Rectal smooth muscle tissue (tissue), 1 donor: Measurements from ENCODE around the gene TNNC1.

Experiments used
- H3K27ac ChIP-seq: one replicate; pipeline ENCODE4 v1.7.0; 2013; ENCODE audit warnings: low read depth, low read length, inconsistent platforms
- H3K27me3 ChIP-seq: one replicate; pipeline ENCODE4 v1.7.0; 2013; ENCODE audit warnings: low read length; ENCODE audit not compliant: control insufficient read depth, insufficient read depth
- H3K36me3 ChIP-seq: one replicate; pipeline ENCODE4 v1.7.0; 2013; ENCODE audit warnings: low read length; ENCODE audit not compliant: control insufficient read depth, insufficient read depth
- H3K4me1 ChIP-seq: one replicate; pipeline ENCODE4 v1.7.0; 2013; ENCODE audit warnings: low read length; ENCODE audit not compliant: control insufficient read depth, insufficient read depth
- H3K4me3 ChIP-seq: one replicate; pipeline ENCODE4 v1.7.0; 2013; ENCODE audit warnings: low read length
- H3K9ac ChIP-seq: one replicate; pipeline ENCODE4 v1.7.0; 2013; ENCODE audit warnings: low read length

The TNNC1 gene

GRCh38 chr3:52433996-52434479 is 19.8 kb downstream of the TNNC1 start:
- H3K27ac ChIP-seq: no peak overlapping the region
- no peak overlapping the region for H3K4me3 ChIP-seq
- H3K27me3 ChIP-seq: no peaks in the 10 kb centered on the region
- H3K36me3 ChIP-seq: no peaks in the 10 kb centered on the region
- H3K9ac ChIP-seq: no peak overlapping the region
- H3K4me1 ChIP-seq: no peaks in the 10 kb centered on the region

- H3K36me3 ChIP-seq: no peaks in the 10 kb centered on the region
- H3K27me3 ChIP-seq: no peaks in the 10 kb centered on the region
- H3K4me1 ChIP-seq: no peaks in the 10 kb centered on the region
- no peak overlapping the region for H3K9ac ChIP-seq
- H3K27ac ChIP-seq: no peak overlapping the region
- no peak overlapping the region for H3K4me3 ChIP-seq
These were observed 20.4 kb downstream of the TNNC1 start for GRCh38 chr3:52433328-52433995.

GRCh38 chr3:52432691-52433141 is 21.1 kb downstream of the TNNC1 start:
- Histone ChIP-seq H3K36me3 (no peaks in the 10 kb centered on the region), H3K27ac (no peak overlapping the region), H3K4me1 (no peaks in the 10 kb centered on the region), H3K9ac (no peak overlapping the region), H3K4me3 (no peak overlapping the region), H3K27me3 (no peaks in the 10 kb centered on the region)

- Histone ChIP-seq H3K4me3 (no peak overlapping the region), H3K9ac (no peak overlapping the region), H3K27me3 (no peaks in the 10 kb centered on the region), H3K36me3 (no peaks in the 10 kb centered on the region), H3K27ac (no peak overlapping the region), H3K4me1 (no peaks in the 10 kb centered on the region)
These were observed 21.6 kb downstream of the TNNC1 start for GRCh38 chr3:52432225-52432624.

GRCh38 chr3:52431459-52432223 is 22.2 kb downstream of the TNNC1 start:
- H3K4me1 ChIP-seq: no peaks in the 10 kb centered on the region
- H3K27ac ChIP-seq: no peak overlapping the region
- H3K36me3 ChIP-seq: no peaks in the 10 kb centered on the region
- H3K27me3 ChIP-seq: no peaks in the 10 kb centered on the region
- no peak overlapping the region for H3K4me3 ChIP-seq
- H3K9ac ChIP-seq: no peak overlapping the region

GRCh38 chr3:52430416-52430810 is 23.4 kb downstream of the TNNC1 start:
- Histone ChIP-seq H3K4me1 (no peaks in the 10 kb centered on the region), H3K27ac (no peak overlapping the region)

GRCh38 chr3:52429779-52430415 is 23.9 kb downstream of the TNNC1 start:
- no peaks in the 10 kb centered on the region for H3K4me1 ChIP-seq
- H3K27ac ChIP-seq: no peak overlapping the region

More at GRCh38 chr3:52430416-52430810, 23.4 kb downstream of the TNNC1 start:
- Histone ChIP-seq H3K9ac (no peak overlapping the region), H3K4me3 (no peak overlapping the region), H3K27me3 (no peaks in the 10 kb centered on the region), H3K36me3 (no peaks in the 10 kb centered on the region)

GRCh38 chr3:52429031-52429430 is 24.8 kb downstream of the TNNC1 start:
- Histone ChIP-seq H3K27me3 (no peaks in the 10 kb centered on the region), H3K4me3 (no peak overlapping the region), H3K27ac (no peak overlapping the region), H3K9ac (no peak overlapping the region), H3K36me3 (no peaks in the 10 kb centered on the region), H3K4me1 (no peaks in the 10 kb centered on the region)

More at GRCh38 chr3:52429779-52430415, 23.9 kb downstream of the TNNC1 start:
- H3K9ac ChIP-seq: no peak overlapping the region
- H3K36me3 ChIP-seq: no peaks in the 10 kb centered on the region
- H3K4me3 ChIP-seq: no peak overlapping the region
- H3K27me3 ChIP-seq: no peaks in the 10 kb centered on the region

GRCh38 chr3:52428151-52429005 is 25.5 kb downstream of the TNNC1 start:
- no peak overlapping the region for H3K4me3 ChIP-seq
- no peak overlapping the region for H3K9ac ChIP-seq
- H3K4me1 ChIP-seq: no peaks in the 10 kb centered on the region
- H3K27me3 ChIP-seq: no peaks in the 10 kb centered on the region
- no peaks in the 10 kb centered on the region for H3K36me3 ChIP-seq
- no peak overlapping the region for H3K27ac ChIP-seq

GRCh38 chr3:52423173-52423572 is 30.7 kb downstream of the TNNC1 start:
- Histone ChIP-seq H3K27ac (no peak overlapping the region), H3K9ac (no peak overlapping the region), H3K4me3 (no peak overlapping the region)

GRCh38 chr3:52422669-52423068 is 31.2 kb downstream of the TNNC1 start:
- Histone ChIP-seq H3K36me3 (no peaks in the 10 kb centered on the region), H3K27me3 (no peaks in the 10 kb centered on the region), H3K4me1 (no peaks in the 10 kb centered on the region), H3K4me3 (no peak overlapping the region), H3K9ac (no peak overlapping the region), H3K27ac (no peak overlapping the region)

More at GRCh38 chr3:52423173-52423572, 30.7 kb downstream of the TNNC1 start:
- H3K36me3 ChIP-seq: no peaks in the 10 kb centered on the region
- H3K27me3 ChIP-seq: no peaks in the 10 kb centered on the region
- no peaks in the 10 kb centered on the region for H3K4me1 ChIP-seq

- no peak overlapping the region for H3K27ac ChIP-seq
These were observed 33.5 kb downstream of the TNNC1 start for GRCh38 chr3:52420388-52420787.

More at GRCh38 chr3:52420388-52420787, 33.5 kb downstream of the TNNC1 start:
- no peaks in the 10 kb centered on the region for H3K36me3 ChIP-seq
- H3K27me3 ChIP-seq: no peaks in the 10 kb centered on the region
- H3K4me1 ChIP-seq: no peaks in the 10 kb centered on the region
- no peak overlapping the region for H3K4me3 ChIP-seq
- no peak overlapping the region for H3K9ac ChIP-seq
